ENCODE data around the gene RAPGEF4.

The RAPGEF4 gene

GRCh38 chr2:172931256-172931894 is 195.7 kb downstream of the RAPGEF4 start:
- Mint-ChIP-seq H3K27me3 (peaks cover 19 to 27% of the 10 kb centered on the region in 2 donors), H3K36me3 (no peaks in the 10 kb centered on the region), H3K9me3 (no peaks in the 10 kb centered on the region), H3K27ac (no peak overlapping the region), H3K4me1 (no peaks in the 10 kb centered on the region), H3K4me3 (no peak overlapping the region)
- ATAC-seq (replicated peaks) (no peak), DNase-seq (no peak)

- peaks cover 15 to 27% of the 10 kb centered on the region in 2 donors for H3K27me3 Mint-ChIP-seq
- H3K9me3 Mint-ChIP-seq: no peaks in the 10 kb centered on the region
- H3K27ac Mint-ChIP-seq: no peak overlapping the region
- DNase-seq (peak; percentile 13), ATAC-seq (replicated peaks) (no peak)
- no peaks in the 10 kb centered on the region for H3K4me1 Mint-ChIP-seq
- no peak overlapping the region for H3K4me3 Mint-ChIP-seq
- no peaks in the 10 kb centered on the region for H3K36me3 Mint-ChIP-seq
Observed at GRCh38 chr2:172931918-172932520, 196.4 kb downstream of the RAPGEF4 start.

- Mint-ChIP-seq H3K4me1 (no peaks in the 10 kb centered on the region), H3K27me3 (peaks cover 20 to 35% of the 10 kb centered on the region in 2 donors), H3K4me3 (no peak overlapping the region), H3K9me3 (peaks cover 8 to 9% of the 10 kb centered on the region in 2 donors), H3K27ac (no peak overlapping the region), H3K36me3 (no peaks in the 10 kb centered on the region)
- DNase-seq: no peak
- ATAC-seq (replicated peaks): no peak
Observed at GRCh38 chr2:172937884-172938712, 202.5 kb downstream of the RAPGEF4 start.

- H3K27ac Mint-ChIP-seq: no peak overlapping the region
- H3K4me3 Mint-ChIP-seq: no peak overlapping the region
- no peak for ATAC-seq (replicated peaks)
Observed at GRCh38 chr2:172938713-172939375, 203.2 kb downstream of the RAPGEF4 start.

GRCh38 chr2:172943539-172943938 is 207.9 kb downstream of the RAPGEF4 start:
- peaks cover 8 to 9% of the 10 kb centered on the region in 2 donors for H3K9me3 Mint-ChIP-seq
- no peak overlapping the region for H3K27ac Mint-ChIP-seq
- H3K4me3 Mint-ChIP-seq: no peak overlapping the region
- H3K4me1 Mint-ChIP-seq: no peaks in the 10 kb centered on the region
- no peaks in the 10 kb centered on the region for H3K36me3 Mint-ChIP-seq
- peaks cover 10 to 28% of the 10 kb centered on the region in 2 donors for H3K27me3 Mint-ChIP-seq
- DNase-seq (no peak), ATAC-seq (replicated peaks) (no peak)

More at GRCh38 chr2:172938713-172939375, 203.2 kb downstream of the RAPGEF4 start:
- H3K27me3 Mint-ChIP-seq: peaks cover 17 to 36% of the 10 kb centered on the region in 2 donors
- DNase-seq: no peak
- peaks cover 8 to 9% of the 10 kb centered on the region in 2 donors for H3K9me3 Mint-ChIP-seq
- H3K36me3 Mint-ChIP-seq: no peaks in the 10 kb centered on the region
- no peaks in the 10 kb centered on the region for H3K4me1 Mint-ChIP-seq

- no peak overlapping the region for H3K4me3 Mint-ChIP-seq
- DNase-seq (no peak), ATAC-seq (replicated peaks) (no peak)
Observed at GRCh38 chr2:172944022-172944793, 208.6 kb downstream of the RAPGEF4 start.

GRCh38 chr2:172944794-172945509 is 209.3 kb downstream of the RAPGEF4 start:
- H3K27me3 Mint-ChIP-seq: peaks cover 10 to 15% of the 10 kb centered on the region in 2 donors
- H3K9me3 Mint-ChIP-seq: peaks cover 5 to 7% of the 10 kb centered on the region in 2 donors
- ATAC-seq (replicated peaks): no peak
- DNase-seq: no peak
- no peak overlapping the region for H3K4me3 Mint-ChIP-seq
- no peaks in the 10 kb centered on the region for H3K4me1 Mint-ChIP-seq
- H3K27ac Mint-ChIP-seq: no peak overlapping the region
- H3K36me3 Mint-ChIP-seq: no peaks in the 10 kb centered on the region

More at GRCh38 chr2:172944022-172944793, 208.6 kb downstream of the RAPGEF4 start:
- peaks cover 8 to 9% of the 10 kb centered on the region in 2 donors for H3K9me3 Mint-ChIP-seq
- H3K27ac Mint-ChIP-seq: no peak overlapping the region
- H3K27me3 Mint-ChIP-seq: peaks cover 10 to 22% of the 10 kb centered on the region in 2 donors
- H3K4me1 Mint-ChIP-seq: no peaks in the 10 kb centered on the region
- H3K36me3 Mint-ChIP-seq: no peaks in the 10 kb centered on the region

GRCh38 chr2:172945510-172945850 is 209.8 kb downstream of the RAPGEF4 start:
- DNase-seq: no peak
- ATAC-seq (replicated peaks): no peak
- Mint-ChIP-seq H3K9me3 (peaks cover under 1 to 2% of the 10 kb centered on the region in 2 donors), H3K36me3 (no peaks in the 10 kb centered on the region), H3K27ac (no peak overlapping the region), H3K4me1 (no peaks in the 10 kb centered on the region), H3K4me3 (no peak overlapping the region), H3K27me3 (peaks cover 9 to 10% of the 10 kb centered on the region in 2 donors)

GRCh38 chr2:172947461-172948153 is 212.0 kb downstream of the RAPGEF4 start:
- Mint-ChIP-seq H3K4me3 (no peak overlapping the region), H3K27ac (no peak overlapping the region), H3K36me3 (no peaks in the 10 kb centered on the region), H3K27me3 (peaks cover 13 to 15% of the 10 kb centered on the region in 2 donors), H3K4me1 (no peaks in the 10 kb centered on the region), H3K9me3 (no peaks in the 10 kb centered on the region)
- DNase-seq: no peak
- ATAC-seq (replicated peaks): no peak

GRCh38 chr2:172949522-172949921 is 213.9 kb downstream of the RAPGEF4 start:
- no peaks in the 10 kb centered on the region for H3K4me1 Mint-ChIP-seq
- no peak overlapping the region for H3K27ac Mint-ChIP-seq
- DNase-seq (no peak), ATAC-seq (replicated peaks) (no peak)
- no peaks in the 10 kb centered on the region for H3K36me3 Mint-ChIP-seq
- H3K27me3 Mint-ChIP-seq: peaks cover 8 to 14% of the 10 kb centered on the region in 2 donors
- H3K4me3 Mint-ChIP-seq: no peak overlapping the region
- H3K9me3 Mint-ChIP-seq: no peaks in the 10 kb centered on the region

- no peak overlapping the region for H3K4me3 Mint-ChIP-seq
Observed at GRCh38 chr2:172950565-172950964, 214.9 kb downstream of the RAPGEF4 start.

GRCh38 chr2:172951554-172951953 is 215.9 kb downstream of the RAPGEF4 start:
- H3K4me1 Mint-ChIP-seq: no peaks in the 10 kb centered on the region
- H3K4me3 Mint-ChIP-seq: no peak overlapping the region
- no peaks in the 10 kb centered on the region for H3K9me3 Mint-ChIP-seq
- ATAC-seq (replicated peaks) (no peak), DNase-seq (no peak)
- peaks cover 11 to 23% of the 10 kb centered on the region in 2 donors for H3K27me3 Mint-ChIP-seq
- H3K36me3 Mint-ChIP-seq: no peaks in the 10 kb centered on the region
- no peak overlapping the region for H3K27ac Mint-ChIP-seq

More at GRCh38 chr2:172950565-172950964, 214.9 kb downstream of the RAPGEF4 start:
- no peaks in the 10 kb centered on the region for H3K9me3 Mint-ChIP-seq
- no peaks in the 10 kb centered on the region for H3K36me3 Mint-ChIP-seq
- no peak for DNase-seq
- H3K27me3 Mint-ChIP-seq: peaks cover 14% of the 10 kb centered on the region in 2 donors
- no peaks in the 10 kb centered on the region for H3K4me1 Mint-ChIP-seq
- H3K27ac Mint-ChIP-seq: no peak overlapping the region
- no peak for ATAC-seq (replicated peaks)

GRCh38 chr2:172953411-172953810 is 217.8 kb downstream of the RAPGEF4 start:
- no peaks in the 10 kb centered on the region for H3K9me3 Mint-ChIP-seq
- H3K27ac Mint-ChIP-seq: no peak overlapping the region
- peaks cover 9 to 30% of the 10 kb centered on the region in 2 donors for H3K27me3 Mint-ChIP-seq
- H3K4me1 Mint-ChIP-seq: no peaks in the 10 kb centered on the region
- H3K4me3 Mint-ChIP-seq: no peak overlapping the region
- no peaks in the 10 kb centered on the region for H3K36me3 Mint-ChIP-seq
- DNase-seq (no peak), ATAC-seq (replicated peaks) (no peak)

Data from stimulated activated naive B cell treated with anti-CD40 and anti-IgM and Interleukin-4, amounts not matched to agents 10 μg/mL and 1 μg/mL and 100 μg/mL, for 72 hours (primary cell).